DND-41 (cell line): ENCODE data around the gene VWA8.

ENCODE experiments used
- EZH2 ChIP-seq: IDR thresholded peaks from 3 replicates; pipeline ENCODE4 v1.6.1; 2012; ENCODE audit warnings: borderline replicate concordance, low read depth, mild to moderate bottlenecking, moderate library complexity, low read length, inconsistent platforms; ENCODE audit not compliant: severe bottlenecking
- TF ChIP-seq, protein P1 (sequence below): IDR thresholded peaks from 2 replicates; pipeline ENCODE4 v1.5.1; 2012; ENCODE audit warnings: borderline replicate concordance, low read length, moderate library complexity, mild to moderate bottlenecking; ENCODE audit not compliant: poor library complexity, severe bottlenecking; ENCODE audit errors: extremely low read depth

DNA sequence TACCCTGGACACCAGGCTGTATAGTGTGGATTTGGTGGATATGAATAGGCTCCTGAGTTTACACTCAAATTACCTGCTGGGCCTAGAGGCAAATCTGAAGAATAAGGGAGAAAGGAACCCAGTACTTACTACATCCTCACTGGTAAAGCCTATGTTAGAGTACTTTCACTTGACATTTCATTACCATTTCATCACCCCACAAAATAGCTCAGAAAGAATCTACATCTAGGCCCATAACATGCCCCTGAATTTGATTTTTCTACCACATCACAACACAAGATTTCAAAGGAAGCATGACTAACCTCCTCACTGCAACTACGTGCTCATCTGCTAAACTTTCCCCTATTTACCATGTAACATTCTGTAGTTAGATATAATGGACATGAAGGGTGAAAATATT, 43.3 kb downstream of the VWA8 start:
- TF ChIP-seq, protein P1, sequence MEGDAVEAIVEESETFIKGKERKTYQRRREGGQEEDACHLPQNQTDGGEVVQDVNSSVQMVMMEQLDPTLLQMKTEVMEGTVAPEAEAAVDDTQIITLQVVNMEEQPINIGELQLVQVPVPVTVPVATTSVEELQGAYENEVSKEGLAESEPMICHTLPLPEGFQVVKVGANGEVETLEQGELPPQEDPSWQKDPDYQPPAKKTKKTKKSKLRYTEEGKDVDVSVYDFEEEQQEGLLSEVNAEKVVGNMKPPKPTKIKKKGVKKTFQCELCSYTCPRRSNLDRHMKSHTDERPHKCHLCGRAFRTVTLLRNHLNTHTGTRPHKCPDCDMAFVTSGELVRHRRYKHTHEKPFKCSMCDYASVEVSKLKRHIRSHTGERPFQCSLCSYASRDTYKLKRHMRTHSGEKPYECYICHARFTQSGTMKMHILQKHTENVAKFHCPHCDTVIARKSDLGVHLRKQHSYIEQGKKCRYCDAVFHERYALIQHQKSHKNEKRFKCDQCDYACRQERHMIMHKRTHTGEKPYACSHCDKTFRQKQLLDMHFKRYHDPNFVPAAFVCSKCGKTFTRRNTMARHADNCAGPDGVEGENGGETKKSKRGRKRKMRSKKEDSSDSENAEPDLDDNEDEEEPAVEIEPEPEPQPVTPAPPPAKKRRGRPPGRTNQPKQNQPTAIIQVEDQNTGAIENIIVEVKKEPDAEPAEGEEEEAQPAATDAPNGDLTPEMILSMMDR = no peak
- TF ChIP-seq EZH2 = no peak
